Activated T-helper 1 cell treated with anti-CD3 and anti-CD28 coated beads, Interleukin-12 subunit alpha, Interleukin-12 subunit beta, Interleukin-2, Interleukin-4 antibody, amounts not matched to agents 30 ng/mL and 10 ng/mL and 1 ng/mL, durations not matched to agents 14 hours and 24 hours and 36 hours (primary cell): Measurements from ENCODE around the gene ONECUT1. TPM values are rescaled to one million over a fixed set of nuclear protein-coding genes. Genes with fewer than 3 reads are reported as not detected.

ENCODE experiments used
- DNase-seq: peaks from one replicate; pipeline ENCODE4 v3.0.0; 2021; ENCODE audit warnings: low spot score
- H3K27ac Mint-ChIP-seq: one replicate; pipeline ENCODE4 v1.8.0; 2021; ENCODE audit warnings: mild to moderate bottlenecking, mixed read lengths
- H3K27me3 Mint-ChIP-seq: one replicate; pipeline ENCODE4 v1.8.0; 2022; ENCODE audit warnings: mild to moderate bottlenecking, moderate library complexity, mixed read lengths; ENCODE audit not compliant: insufficient read depth
- H3K36me3 Mint-ChIP-seq: one replicate; pipeline ENCODE4 v1.8.0; 2021; ENCODE audit warnings: low read depth, mixed read lengths
- H3K4me1 Mint-ChIP-seq: one replicate; pipeline ENCODE4 v1.8.0; 2021; ENCODE audit warnings: low read depth, mixed read lengths
- H3K4me3 Mint-ChIP-seq: one replicate; pipeline ENCODE4 v1.8.0; 2021; ENCODE audit warnings: mild to moderate bottlenecking, moderate library complexity, mixed read lengths
- H3K9me3 Mint-ChIP-seq: one replicate; pipeline ENCODE4 v1.8.0; 2021; ENCODE audit warnings: mixed read lengths
- intact Hi-C: fragments of 100-400 bp; cut with micrococcal nuclease; formaldehyde crosslinking; loops from one replicate; pipeline ENCODE4 v1.15.1; 2024
- total RNA-seq: library from RNA; stranded (reverse); gene quantifications from 2 replicates; pipeline ENCODE4 v1.2.3, GENCODE V29; 2022

Gene ONECUT1
- total RNA-seq, 1 donor from 2014 or later, result not detected

- Mint-ChIP-seq H3K9me3 (no peaks in the 10 kb centered on the region), H3K4me1 (no peaks in the 10 kb centered on the region), H3K27ac (no peak overlapping the region), H3K36me3 (peaks cover 2% of the 10 kb centered on the region), H3K27me3 (peaks cover 80% of the 10 kb centered on the region), H3K4me3 (no peak overlapping the region)
- DNase-seq, result no peak
- intact Hi-C loops, result no loop called here
These were observed 1.6 kb upstream of the ONECUT1 start for GRCh38 chr15:52791776-52792175.

- no peak overlapping the region for H3K27ac Mint-ChIP-seq
- no peaks in the 10 kb centered on the region for H3K9me3 Mint-ChIP-seq
- intact Hi-C loops, result no loop called here
- H3K27me3 Mint-ChIP-seq, result peaks cover 81% of the 10 kb centered on the region
- H3K4me1 Mint-ChIP-seq, result no peaks in the 10 kb centered on the region
- no peak for DNase-seq
- peaks cover 2% of the 10 kb centered on the region for H3K36me3 Mint-ChIP-seq
- peak overlapping the region; percentile 73 for H3K4me3 Mint-ChIP-seq
These were observed 1.0 kb upstream of the ONECUT1 start for GRCh38 chr15:52790941-52791751.

- peaks cover 78% of the 10 kb centered on the region for H3K27me3 Mint-ChIP-seq
- DNase-seq, result no peak
These were observed 451 bp downstream of the ONECUT1 start for GRCh38 chr15:52789601-52790168.

GRCh38 chr15:52789008-52789600 is 1.0 kb downstream of the ONECUT1 start:
- Mint-ChIP-seq H3K4me1 (no peaks in the 10 kb centered on the region), H3K27ac (peak overlapping the region; percentile 29), H3K27me3 (peaks cover 77% of the 10 kb centered on the region), H3K4me3 (peak overlapping the region; percentile 45), H3K36me3 (peaks cover 2% of the 10 kb centered on the region), H3K9me3 (no peaks in the 10 kb centered on the region)
- intact Hi-C loops, result loop anchor here (10.0 kb wide), 1 partner anchor 926 kb away; no protein-coding TSS in a partner anchor
- DNase-seq, result no peak

More at GRCh38 chr15:52789601-52790168, 451 bp downstream of the ONECUT1 start:
- intact Hi-C loops, result loop anchor here (10.0 kb wide), 1 partner anchor 925 kb away; no protein-coding TSS in a partner anchor
- peaks cover 2% of the 10 kb centered on the region for H3K36me3 Mint-ChIP-seq
- peak overlapping the region; percentile 44 for H3K27ac Mint-ChIP-seq
- no peaks in the 10 kb centered on the region for H3K4me1 Mint-ChIP-seq
- peak overlapping the region; percentile 47 for H3K4me3 Mint-ChIP-seq
- no peaks in the 10 kb centered on the region for H3K9me3 Mint-ChIP-seq

- peaks cover 2% of the 10 kb centered on the region for H3K36me3 Mint-ChIP-seq
- no peak for DNase-seq
- no peak overlapping the region for H3K4me3 Mint-ChIP-seq
- peaks cover 75% of the 10 kb centered on the region for H3K27me3 Mint-ChIP-seq
- peaks cover 4% of the 10 kb centered on the region for H3K4me1 Mint-ChIP-seq
- H3K27ac Mint-ChIP-seq, result peak overlapping the region; percentile 48
- intact Hi-C loops, result loop anchor here (10.0 kb wide), 1 partner anchor 926 kb away; no protein-coding TSS in a partner anchor
- H3K9me3 Mint-ChIP-seq, result no peaks in the 10 kb centered on the region
These were observed 1.8 kb downstream of the ONECUT1 start for GRCh38 chr15:52788099-52788986.

GRCh38 chr15:52787549-52788098 is 2.5 kb downstream of the ONECUT1 start:
- intact Hi-C loops, result loop anchor here (2.0 to 10.0 kb wide), 2 partner anchors 17 to 927 kb away; no protein-coding TSS in a partner anchor

GRCh38 chr15:52787123-52787503 is 3.0 kb downstream of the ONECUT1 start:
- Mint-ChIP-seq H3K27me3 (peaks cover 72% of the 10 kb centered on the region), H3K9me3 (no peaks in the 10 kb centered on the region), H3K4me3 (no peak overlapping the region), H3K4me1 (peaks cover 11% of the 10 kb centered on the region), H3K27ac (peak overlapping the region; percentile 61), H3K36me3 (peaks cover 2% of the 10 kb centered on the region)
- intact Hi-C loops, result loop anchor here (2.0 to 10.0 kb wide), 2 partner anchors 18 to 928 kb away; no protein-coding TSS in a partner anchor
- no peak for DNase-seq

More at GRCh38 chr15:52787549-52788098, 2.5 kb downstream of the ONECUT1 start:
- H3K27ac Mint-ChIP-seq, result peak overlapping the region; percentile 48
- H3K36me3 Mint-ChIP-seq, result peaks cover 2% of the 10 kb centered on the region
- no peak for DNase-seq
- peaks cover 11% of the 10 kb centered on the region for H3K4me1 Mint-ChIP-seq
- no peak overlapping the region for H3K4me3 Mint-ChIP-seq
- H3K9me3 Mint-ChIP-seq, result no peaks in the 10 kb centered on the region
- peaks cover 75% of the 10 kb centered on the region for H3K27me3 Mint-ChIP-seq

- H3K27ac Mint-ChIP-seq, result peak overlapping the region; percentile 61
- H3K4me3 Mint-ChIP-seq, result no peak overlapping the region
- H3K36me3 Mint-ChIP-seq, result peaks cover 2% of the 10 kb centered on the region
- H3K4me1 Mint-ChIP-seq, result peaks cover 11% of the 10 kb centered on the region
- no peaks in the 10 kb centered on the region for H3K9me3 Mint-ChIP-seq
- H3K27me3 Mint-ChIP-seq, result peaks cover 72% of the 10 kb centered on the region
- DNase-seq, result no peak
- intact Hi-C loops, result loop anchor here (2.0 to 10.0 kb wide), 2 partner anchors 18 to 928 kb away; no protein-coding TSS in a partner anchor
These were observed 3.6 kb downstream of the ONECUT1 start for GRCh38 chr15:52786436-52787122.

GRCh38 chr15:52785672-52786406 is 4.3 kb downstream of the ONECUT1 start:
- intact Hi-C loops, result loop anchor here (2.0 to 10.0 kb wide), 2 partner anchors 19 to 929 kb away; no protein-coding TSS in a partner anchor
- H3K27ac Mint-ChIP-seq, result no peak overlapping the region
- H3K27me3 Mint-ChIP-seq, result peaks cover 72% of the 10 kb centered on the region

GRCh38 chr15:52784799-52785671 is 5.1 kb downstream of the ONECUT1 start:
- Mint-ChIP-seq H3K27ac (no peak overlapping the region), H3K9me3 (no peaks in the 10 kb centered on the region), H3K36me3 (peaks cover 2% of the 10 kb centered on the region), H3K27me3 (peaks cover 77% of the 10 kb centered on the region), H3K4me1 (peaks cover 20% of the 10 kb centered on the region), H3K4me3 (no peak overlapping the region)
- intact Hi-C loops, result loop anchor here (10.0 kb wide), 1 partner anchor 930 kb away; no protein-coding TSS in a partner anchor
- no peak for DNase-seq

More at GRCh38 chr15:52785672-52786406, 4.3 kb downstream of the ONECUT1 start:
- Mint-ChIP-seq H3K4me3 (no peak overlapping the region), H3K9me3 (no peaks in the 10 kb centered on the region), H3K36me3 (peaks cover 2% of the 10 kb centered on the region), H3K4me1 (peaks cover 12% of the 10 kb centered on the region)
- DNase-seq, result no peak
